Measurements from ENCODE around the gene PBX2.
"Not testable (repeated sequence)": the region's sequence is repeated elsewhere in the genome, so short reads cannot be mapped to it uniquely, and the experiment has no call there.

The PBX2 gene

GRCh38 chr6:32187009-32187709 lies 2.8 kb downstream of the PBX2 start:
- TF ChIP-seq MAX (IDR thresholded peaks at IDR 0.05; ENCODE audit: low read depth, low read length) (no peak), CTCF (IDR thresholded peaks at IDR 0.05; ENCODE audit: low read depth, low read length) (no peak), POLR2A (IDR thresholded peaks at IDR 0.05; ENCODE audit: extremely low read depth, insufficient read length) (no peak), MYC (IDR thresholded peaks at IDR 0.05; ENCODE audit: low read depth, low read length) (no peak)
- DNase-seq (ENCODE audit: low read depth): no peak

GRCh38 chr6:32186151-32186840 lies 3.7 kb downstream of the PBX2 start:
- not testable (repeated sequence) for DNase-seq (ENCODE audit: low read depth); H3K4me3 ChIP-seq (ENCODE audit: low read depth, low read length)

More at GRCh38 chr6:32187009-32187709, 2.8 kb downstream of the PBX2 start:
- H3K4me3 ChIP-seq (ENCODE audit: low read depth, low read length): no peak overlapping the region

DNA sequence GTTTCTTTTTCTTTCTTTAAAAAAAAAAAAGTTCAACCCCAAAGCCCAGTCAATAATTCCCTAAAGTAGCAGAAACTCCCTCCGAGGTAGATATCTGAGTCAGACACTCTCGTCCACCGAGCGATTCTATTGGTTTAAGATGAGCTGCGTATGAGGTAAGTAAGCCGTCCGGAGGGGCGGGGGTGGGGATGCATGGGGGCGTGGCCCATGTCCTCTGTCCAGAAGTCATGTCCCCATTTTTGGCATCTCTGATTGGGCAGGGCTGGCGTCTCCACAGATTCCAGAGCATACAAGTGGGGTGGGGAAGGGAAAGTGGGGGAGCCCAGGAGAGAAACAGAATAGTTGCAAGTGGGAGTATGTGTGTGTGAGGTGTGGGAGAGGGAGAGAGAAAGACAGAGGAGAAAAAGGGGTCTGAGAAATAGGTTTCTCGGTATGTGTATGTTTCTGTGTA lies 4.3 kb downstream of the PBX2 start:
- not testable (repeated sequence) for H3K4me3 ChIP-seq (ENCODE audit: low read depth, low read length)
- DNase-seq (ENCODE audit: low read depth): peak; percentile 71

DNA sequence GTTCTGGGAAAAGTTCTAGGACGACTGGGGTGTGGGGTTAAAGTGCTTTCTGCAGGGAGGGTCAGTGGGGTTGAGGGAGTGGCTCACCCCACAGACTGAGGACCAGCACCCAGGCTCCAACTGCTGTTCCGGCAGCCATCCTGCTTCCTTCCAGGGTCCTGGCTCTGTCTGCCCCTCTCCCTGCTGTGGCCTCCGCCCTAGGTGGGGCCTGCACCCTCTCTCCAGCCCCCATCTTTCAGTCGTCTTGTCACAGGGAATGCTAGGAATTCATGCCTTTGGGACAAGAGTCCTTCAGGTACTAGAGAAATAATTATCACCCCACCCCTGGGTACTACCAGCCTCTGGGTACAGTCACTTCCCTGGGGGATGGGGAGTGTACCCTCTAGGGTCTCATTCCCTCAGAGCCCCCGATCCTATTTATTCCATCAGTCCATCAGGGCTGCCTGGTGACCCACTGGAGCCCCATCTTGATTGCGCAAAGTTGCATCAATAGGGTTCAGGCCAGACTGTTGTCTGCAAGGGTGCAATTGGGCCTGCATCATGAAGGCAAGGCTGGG lies 5.8 kb downstream of the PBX2 start, which contains the start of gene AGER:
Gene AGER (minus strand): TSS at position 170 of the 557 bp plus-strand sequence. CDS start 31 bp downstream, at position 139.
- no peak for DNase-seq (ENCODE audit: low read depth)
- no peak within 1 kb of the TSS for H3K4me3 ChIP-seq (ENCODE audit: low read depth, low read length)
- no peak for TF ChIP-seq MYC (IDR thresholded peaks at IDR 0.05; ENCODE audit: low read depth, low read length)
- TF ChIP-seq CTCF (IDR thresholded peaks at IDR 0.05; ENCODE audit: low read depth, low read length): no peak
- no peak for TF ChIP-seq MAX (IDR thresholded peaks at IDR 0.05; ENCODE audit: low read depth, low read length)
- TF ChIP-seq POLR2A (IDR thresholded peaks at IDR 0.05; ENCODE audit: extremely low read depth, insufficient read length): no peak

DNA sequence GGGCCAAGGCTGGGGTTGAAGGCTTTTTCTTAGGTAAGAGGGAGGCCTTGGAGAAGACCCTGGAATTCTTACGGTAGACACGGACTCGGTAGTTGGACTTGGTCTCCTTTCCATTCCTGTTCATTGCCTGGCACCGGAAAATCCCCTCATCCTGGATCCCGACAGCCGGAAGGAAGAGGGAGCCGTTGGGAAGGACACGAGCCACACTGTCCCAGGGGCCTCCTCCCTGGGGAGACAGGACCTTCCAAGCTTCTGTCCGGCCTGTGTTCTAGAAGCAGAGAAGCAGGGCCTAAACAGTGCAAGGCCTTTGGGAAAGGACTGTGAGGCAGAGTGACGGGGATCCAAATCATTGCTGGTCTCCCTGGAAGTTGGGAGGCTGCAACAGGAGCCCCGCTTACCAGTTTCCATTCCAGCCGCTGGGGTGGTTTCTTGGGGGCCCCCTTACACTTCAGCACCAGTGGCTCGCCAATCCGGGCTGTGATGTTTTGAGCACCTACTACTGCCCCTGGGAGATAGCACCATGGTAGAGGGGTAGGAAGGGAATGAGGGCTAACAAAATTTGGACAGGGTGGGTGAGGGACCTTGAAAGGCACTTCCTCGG lies 6.4 kb downstream of the PBX2 start:
- TF ChIP-seq MYC (IDR thresholded peaks at IDR 0.05; ENCODE audit: low read depth, low read length): no peak
- TF ChIP-seq POLR2A (IDR thresholded peaks at IDR 0.05; ENCODE audit: extremely low read depth, insufficient read length): no peak
- no peak for DNase-seq (ENCODE audit: low read depth)
- no peak overlapping the region for H3K4me3 ChIP-seq (ENCODE audit: low read depth, low read length)

- TF ChIP-seq MAX (IDR thresholded peaks at IDR 0.05; ENCODE audit: low read depth, low read length) (no peak), CTCF (IDR thresholded peaks at IDR 0.05; ENCODE audit: low read depth, low read length) (no peak), POLR2A (IDR thresholded peaks at IDR 0.05; ENCODE audit: extremely low read depth, insufficient read length) (no peak), MYC (IDR thresholded peaks at IDR 0.05; ENCODE audit: low read depth, low read length) (no peak)
- H3K4me3 ChIP-seq (ENCODE audit: low read depth, low read length): no peak overlapping the region
- no peak for DNase-seq (ENCODE audit: low read depth)
These were observed 7.0 kb downstream of the PBX2 start for GRCh38 chr6:32183030-32183429.

DNA sequence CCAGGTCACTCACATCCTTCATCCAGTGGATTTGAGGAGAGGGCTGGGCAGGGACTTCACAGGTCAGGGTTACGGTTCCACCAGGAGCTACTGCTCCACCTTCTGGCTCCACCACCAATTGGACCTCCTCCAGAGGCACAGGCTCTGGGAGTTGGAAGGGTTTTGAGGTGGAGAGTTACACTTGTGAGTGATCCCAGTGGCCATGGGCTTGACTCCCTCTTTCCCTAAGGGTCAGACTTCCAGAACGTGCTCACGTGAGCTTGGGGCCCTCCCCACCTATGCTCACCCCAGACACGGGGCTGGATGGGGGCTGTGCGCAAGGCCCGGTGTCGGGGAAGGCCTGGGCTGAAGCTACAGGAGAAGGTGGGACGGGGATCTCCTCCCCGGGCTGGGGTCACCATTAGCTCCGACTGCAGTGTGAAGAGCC lies 7.4 kb downstream of the PBX2 start:
- no peak overlapping the region for H3K4me3 ChIP-seq (ENCODE audit: low read depth, low read length)
- no peak for TF ChIP-seq MYC (IDR thresholded peaks at IDR 0.05; ENCODE audit: low read depth, low read length)
- no peak for TF ChIP-seq MAX (IDR thresholded peaks at IDR 0.05; ENCODE audit: low read depth, low read length)
- no peak for TF ChIP-seq CTCF (IDR thresholded peaks at IDR 0.05; ENCODE audit: low read depth, low read length)
- no peak for TF ChIP-seq POLR2A (IDR thresholded peaks at IDR 0.05; ENCODE audit: extremely low read depth, insufficient read length)
- DNase-seq (ENCODE audit: low read depth): no peak

Data from NB4 (cell line).